ENCODE measurements around the gene MBNL2.
A peak's percentile ranks its signal among the peaks of the same experiment; 100 is the strongest.
"Not testable (repeated sequence)": the region's sequence is repeated elsewhere in the genome, so short reads cannot be mapped to it uniquely, and the experiment has no call there.

MBNL2 gene

DNA sequence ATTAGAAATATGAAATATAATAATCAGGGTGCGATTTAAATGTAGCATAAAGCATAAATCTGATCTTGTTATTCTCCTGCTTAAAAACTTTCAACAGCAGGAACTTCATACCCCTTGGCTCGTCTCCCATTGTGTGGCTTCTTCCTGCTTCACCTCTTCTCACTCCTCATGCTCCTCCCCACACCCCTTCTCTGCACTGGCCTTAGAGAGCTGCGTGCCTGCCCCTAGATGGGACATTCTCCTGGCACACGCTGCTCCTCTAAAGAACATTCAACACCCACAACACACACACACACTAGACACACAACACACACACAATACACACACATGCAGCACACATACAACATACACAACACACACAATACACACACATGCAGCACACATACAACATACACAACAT lies 107.2 kb downstream of the MBNL2 start:
- DNase-seq = no peak

DNA sequence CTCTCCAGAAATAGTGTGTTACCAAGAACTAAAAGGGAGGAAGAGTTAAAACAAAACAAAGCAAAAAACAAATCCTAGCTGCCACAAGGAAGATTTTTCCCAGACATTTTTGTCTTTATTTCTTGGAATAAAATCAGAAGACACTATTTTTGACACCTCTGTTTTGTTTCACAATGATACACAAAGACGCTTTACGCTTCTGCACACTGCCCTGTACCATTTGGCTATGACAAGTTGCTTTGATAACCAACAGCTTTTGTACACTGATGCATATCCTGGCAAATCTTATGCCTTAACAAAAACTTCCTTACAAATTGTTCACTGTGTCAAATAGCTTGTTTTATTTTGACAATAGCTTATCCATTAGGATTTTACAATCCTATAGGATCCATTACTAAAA lies 108.3 kb downstream of the MBNL2 start:
- DNase-seq = no peak

DNA sequence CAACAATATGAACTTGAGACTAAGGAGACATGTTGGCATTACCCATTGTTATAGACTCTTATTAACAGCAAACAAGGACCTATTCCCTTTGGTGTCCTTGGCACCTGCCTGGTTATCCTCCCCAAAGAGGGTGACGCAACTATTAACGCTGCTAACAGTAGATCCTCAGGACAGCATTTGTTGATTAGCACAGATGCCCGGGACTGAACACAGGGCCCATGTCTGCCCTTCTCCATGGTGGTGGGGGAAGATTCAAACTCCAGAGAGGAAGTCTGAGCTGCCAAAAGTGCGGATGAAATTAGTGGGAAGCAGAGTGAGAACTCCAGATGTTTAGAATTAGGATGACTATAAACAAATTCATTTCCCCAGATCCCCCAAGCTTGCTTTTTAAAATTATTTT lies 110.6 kb downstream of the MBNL2 start:
- DNase-seq = no peak

DNA sequence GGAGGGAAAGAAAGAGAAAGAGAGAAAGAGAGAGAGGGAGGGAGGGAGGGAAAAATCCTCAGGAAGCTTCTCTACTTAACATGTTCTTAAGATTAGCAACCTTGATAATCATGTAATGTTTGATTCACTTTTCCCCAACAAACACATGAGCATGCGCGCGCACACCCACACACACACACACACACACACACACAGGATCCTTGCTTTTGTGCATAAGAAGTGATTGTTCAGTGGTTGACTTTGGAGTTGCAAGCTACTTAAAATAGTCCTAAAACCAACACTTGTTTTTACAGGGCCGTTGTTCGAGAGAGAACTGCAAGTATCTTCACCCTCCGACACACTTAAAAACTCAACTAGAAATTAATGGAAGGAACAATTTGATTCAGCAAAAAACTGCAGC lies 111.8 kb downstream of the MBNL2 start:
- no peak for DNase-seq

DNA sequence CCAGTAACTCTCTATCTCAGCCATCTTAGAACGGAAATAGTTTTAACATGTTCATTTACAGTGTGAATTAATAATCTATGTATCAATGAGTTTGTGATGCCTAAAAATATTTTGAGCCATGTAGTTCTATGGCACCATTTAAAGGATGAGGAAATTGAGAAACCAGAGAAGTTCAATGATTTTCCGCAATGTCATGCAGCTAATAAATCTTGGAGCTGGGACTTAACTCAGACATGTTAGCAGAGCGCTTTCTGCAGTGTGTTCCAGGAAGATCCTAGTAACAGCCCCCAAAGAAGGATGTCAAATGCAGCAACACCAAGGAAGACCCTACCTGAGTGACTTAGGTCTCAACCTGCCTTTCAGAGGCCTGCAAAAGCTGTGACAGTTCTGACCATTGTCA lies 112.6 kb downstream of the MBNL2 start:
- no peak for DNase-seq

DNA sequence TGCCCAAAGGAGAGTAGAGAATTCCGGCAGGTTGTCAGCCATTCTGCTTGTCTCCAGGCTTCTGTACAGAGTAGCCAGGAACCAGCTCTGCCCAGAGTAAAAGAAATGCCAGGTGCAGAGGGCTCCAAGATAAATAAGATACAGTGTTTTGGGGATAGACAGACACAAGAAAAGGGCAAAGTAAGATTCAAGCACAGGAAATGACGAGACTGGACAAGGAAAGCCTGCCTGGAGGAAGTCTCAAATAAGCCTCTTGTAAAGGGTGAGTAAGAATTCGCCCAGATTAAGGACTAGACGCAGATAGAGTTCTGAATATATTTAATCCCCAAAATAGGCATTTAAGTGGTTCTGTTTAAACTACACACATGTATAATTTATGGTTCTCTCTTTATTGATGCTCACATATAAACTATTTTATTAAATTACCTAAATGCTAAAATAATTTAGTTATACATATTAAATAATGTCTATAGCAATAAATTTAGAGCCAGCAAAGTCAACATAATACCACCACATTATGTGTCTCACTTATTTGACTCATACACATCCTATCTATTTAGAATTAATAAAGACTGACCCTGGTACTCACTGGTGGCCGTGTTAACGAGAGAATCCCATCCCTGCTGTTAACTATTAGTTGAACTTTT lies 113.5 kb downstream of the MBNL2 start:
- DNase-seq = no peak

DNA sequence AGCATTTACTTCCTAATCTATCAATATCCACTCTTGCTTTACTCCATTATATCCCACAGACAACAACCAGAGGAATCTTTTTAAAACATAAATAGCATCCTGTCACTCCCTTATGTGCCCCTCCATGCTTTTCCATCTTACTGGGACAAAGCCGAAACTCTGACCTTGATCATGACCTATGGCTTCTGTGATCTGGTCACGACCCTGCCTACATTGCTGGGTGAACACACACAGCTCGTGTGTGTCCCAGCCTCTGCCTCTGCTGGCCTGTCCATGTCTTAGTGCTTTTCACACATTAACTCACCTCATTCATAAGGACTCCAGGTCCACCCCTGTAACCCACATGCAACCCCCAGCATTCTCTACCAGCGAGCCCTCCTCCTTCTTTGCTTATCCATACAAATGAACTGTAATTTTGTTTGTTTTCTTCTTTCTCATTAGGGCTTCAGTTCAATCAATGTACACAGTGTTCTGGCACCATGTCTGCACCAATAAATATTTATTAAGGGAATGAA lies 115.9 kb downstream of the MBNL2 start:
- no peak for DNase-seq

DNA sequence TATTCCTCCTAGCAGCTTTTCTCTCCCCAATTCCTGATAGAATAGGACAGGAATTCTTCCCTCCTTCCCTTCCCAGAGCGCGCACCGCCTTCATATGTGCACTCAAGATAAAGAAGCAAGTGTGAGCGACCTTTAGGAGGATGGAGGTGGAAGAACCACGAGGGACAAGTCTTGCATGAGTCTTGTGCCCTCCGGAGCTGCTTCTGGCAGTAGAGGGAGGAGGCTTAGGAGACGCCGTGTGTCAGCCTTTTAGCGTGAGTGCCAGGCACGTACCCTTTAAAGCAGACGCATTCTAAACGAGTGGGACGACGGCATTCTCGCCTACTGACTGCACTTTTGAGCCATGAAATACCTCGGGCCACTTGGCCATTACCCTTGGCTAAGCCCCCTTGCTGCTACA lies 116.4 kb downstream of the MBNL2 start:
- DNase-seq = no peak

DNA sequence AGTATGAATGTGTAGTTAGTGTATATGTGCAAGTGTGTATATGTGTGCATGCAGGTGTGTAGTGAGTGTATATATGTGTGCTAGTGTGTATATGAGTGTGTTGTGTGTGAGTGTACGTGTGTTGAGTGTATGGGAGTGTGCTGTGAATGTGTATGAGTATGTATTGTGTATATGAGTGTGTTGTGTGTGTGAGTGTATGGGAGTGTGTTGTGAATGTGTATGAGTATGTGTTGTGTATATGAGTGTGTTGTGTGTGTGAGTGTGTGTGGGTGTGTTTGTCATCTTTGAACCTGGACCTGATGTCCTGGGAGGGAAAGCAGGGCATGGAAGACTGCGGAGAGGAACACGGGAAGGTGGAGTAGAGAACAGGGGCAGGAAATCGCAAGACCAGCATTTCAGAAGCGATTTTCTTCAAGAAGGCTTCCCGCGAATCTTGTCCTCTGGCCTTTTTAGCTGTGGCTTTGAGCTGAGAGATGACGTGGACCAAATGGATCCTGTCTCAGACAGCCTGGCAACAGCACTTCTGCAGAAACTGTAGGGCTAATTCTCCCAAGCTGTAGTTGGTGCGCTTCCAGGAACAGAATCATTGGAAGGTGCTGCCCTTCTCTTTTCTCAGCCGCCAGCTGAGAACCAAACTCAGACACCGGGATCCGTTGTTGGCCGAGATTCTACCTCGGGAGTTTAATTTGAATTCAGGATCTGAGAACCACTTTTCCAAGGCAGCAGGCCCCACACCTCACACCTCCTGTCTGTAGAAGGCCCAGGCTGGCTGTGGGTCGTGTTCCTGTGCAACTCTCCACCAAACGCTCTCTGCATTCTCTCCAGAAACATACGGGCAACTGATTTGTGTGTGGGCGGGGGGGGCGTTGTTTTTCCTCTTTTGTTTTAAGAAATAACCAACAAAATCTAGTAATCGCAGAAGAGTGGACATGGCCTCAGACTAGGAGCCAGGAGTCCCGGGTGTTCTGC lies 117.2 kb downstream of the MBNL2 start:
- DNase-seq = no peak

DNA sequence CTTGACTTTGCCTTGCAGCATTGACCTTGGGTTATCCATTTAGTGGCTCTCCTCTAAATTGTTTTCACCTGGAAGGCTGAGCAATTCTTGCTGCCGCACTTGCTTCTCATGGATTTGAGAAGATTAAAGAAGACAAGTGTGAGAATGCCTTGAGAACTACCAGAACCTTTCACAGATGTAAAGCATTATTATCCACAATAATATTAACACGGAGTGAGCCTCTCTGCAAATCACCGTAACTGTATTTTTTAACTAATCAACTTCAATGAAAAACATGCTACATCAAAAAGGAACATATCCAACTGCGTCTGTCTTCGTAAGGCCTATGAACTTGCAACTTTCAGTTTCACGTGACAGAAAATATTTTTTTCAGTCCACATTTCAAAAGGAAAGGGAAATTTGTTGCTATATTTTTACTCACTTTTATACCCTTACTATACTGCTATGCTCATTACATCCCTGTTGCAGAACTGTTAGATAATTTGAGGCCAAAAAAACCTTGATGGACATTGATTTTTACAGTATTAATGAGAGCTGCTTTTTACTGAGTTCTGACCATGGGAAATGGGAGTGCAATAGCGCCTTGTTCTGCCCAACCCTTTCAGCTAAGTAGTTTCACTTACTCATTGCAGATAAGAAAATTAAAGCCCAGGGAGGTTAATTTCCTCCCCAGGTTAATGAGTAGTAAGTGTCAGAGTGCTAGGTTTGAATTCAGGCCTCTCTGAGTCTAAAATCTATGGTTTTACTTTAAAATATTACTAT lies 118.0 kb downstream of the MBNL2 start:
- no peak for DNase-seq

DNA sequence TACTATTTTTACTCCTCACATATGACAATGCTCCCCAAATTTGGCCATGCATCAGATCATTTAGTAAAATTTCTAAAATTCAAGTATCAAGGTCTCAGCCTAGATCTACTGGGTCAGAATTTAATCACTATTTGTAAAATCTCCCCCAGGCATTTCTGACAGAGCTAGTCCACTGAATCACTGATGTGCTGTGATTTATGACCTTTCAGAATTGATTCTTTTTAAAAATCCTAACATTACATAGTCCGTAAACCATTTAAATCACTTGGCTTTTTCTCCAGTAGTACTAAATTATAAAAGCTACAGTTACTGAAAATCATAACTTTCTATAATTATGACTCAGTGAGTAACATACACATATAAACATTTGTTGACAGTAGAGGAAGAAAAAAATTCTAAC lies 119.0 kb downstream of the MBNL2 start:
- no peak for DNase-seq

DNA sequence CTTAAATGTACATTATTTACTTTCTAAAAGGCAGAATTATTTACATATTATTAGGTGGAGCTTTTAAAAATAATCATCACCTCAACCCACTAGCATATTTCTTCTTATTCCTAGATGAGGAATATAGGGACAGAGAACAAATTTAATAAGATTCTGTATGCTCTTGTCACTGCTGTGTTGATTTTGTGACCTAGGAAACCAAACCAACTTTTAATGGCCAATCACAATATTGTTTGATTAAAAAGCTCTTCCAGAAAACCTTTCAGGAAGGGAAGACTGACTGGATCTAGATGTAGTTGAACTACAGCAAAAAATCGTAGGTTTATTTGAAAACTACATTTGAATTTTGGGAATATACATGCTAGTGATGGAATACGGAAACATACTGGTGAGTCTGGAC lies 120.0 kb downstream of the MBNL2 start:
- no peak for DNase-seq

DNA sequence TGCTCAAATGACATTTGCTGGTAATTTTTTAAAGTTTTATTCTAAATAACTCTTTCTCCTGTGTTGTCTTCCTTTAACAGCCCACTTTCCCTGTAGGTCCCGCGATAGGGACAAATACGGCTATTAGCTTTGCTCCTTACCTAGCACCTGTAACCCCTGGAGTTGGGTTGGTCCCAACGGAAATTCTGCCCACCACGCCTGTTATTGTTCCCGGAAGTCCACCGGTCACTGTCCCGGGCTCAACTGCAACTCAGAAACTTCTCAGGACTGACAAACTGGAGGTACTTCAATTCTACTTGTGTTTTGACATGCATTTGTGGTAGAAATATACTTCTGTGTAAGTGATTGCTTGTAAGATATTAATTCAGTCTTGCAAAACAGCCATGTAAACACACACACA lies 120.8 kb downstream of the MBNL2 start:
- no peak for DNase-seq

DNA sequence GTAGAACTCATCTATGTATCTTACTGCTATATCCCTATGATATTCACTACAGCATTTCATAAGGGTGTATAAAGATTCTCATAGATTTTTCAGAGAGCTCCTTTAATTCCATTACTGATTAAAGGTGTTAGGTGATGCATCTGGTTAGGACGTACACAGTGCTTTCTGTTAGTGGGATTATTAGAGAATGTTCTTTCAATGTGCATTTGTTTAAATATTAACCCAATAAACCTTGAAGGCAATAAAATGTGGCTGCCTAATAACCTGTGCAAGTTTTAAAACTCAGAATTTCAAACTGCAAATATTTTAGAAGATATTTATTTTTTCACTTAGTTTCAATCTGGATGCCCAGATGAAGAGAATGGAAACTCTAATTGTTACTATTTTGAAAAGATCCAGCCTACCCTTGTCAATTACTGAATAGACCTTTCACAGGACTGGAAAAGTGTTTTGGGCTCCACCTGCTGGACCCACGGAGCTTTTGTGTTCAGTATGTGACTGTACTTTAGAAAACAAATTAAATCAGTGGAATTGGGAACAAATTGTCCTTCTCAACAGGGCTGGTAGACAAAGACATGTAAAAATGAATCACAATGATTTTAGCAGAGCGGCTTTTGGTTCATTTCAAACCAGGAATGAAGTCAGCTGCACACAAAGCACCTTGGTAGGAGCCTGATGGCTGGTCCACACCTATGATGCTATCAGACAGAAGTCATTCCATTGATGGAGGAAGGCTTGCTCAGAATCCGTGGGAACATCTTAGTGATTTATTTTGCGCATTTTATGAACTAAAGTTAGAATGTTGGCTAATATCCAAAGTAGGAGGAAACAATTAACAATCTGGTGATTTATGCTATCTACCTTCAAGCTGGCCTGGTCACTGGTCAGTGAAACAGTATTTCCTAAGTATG lies 122.4 kb downstream of the MBNL2 start:
- DNase-seq = peak; percentile 63 to 65

DNA sequence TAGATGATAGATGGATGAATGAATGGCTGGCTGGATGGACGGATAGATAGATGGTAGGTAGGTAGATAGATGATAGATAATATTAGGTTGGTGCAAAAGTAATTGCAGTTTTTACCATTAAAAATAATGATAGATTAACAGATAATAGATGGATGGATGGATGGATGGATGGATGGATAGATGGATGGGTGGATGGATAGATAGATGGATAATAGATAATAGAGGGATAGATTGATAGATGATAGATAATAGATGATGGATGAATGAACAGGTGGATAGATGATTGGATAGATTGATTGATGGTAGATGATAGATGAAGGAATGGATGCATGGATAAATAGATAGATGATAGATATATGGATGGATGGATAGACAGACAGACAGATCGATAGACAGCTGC lies 124.0 kb downstream of the MBNL2 start:
- no peak for DNase-seq

DNA sequence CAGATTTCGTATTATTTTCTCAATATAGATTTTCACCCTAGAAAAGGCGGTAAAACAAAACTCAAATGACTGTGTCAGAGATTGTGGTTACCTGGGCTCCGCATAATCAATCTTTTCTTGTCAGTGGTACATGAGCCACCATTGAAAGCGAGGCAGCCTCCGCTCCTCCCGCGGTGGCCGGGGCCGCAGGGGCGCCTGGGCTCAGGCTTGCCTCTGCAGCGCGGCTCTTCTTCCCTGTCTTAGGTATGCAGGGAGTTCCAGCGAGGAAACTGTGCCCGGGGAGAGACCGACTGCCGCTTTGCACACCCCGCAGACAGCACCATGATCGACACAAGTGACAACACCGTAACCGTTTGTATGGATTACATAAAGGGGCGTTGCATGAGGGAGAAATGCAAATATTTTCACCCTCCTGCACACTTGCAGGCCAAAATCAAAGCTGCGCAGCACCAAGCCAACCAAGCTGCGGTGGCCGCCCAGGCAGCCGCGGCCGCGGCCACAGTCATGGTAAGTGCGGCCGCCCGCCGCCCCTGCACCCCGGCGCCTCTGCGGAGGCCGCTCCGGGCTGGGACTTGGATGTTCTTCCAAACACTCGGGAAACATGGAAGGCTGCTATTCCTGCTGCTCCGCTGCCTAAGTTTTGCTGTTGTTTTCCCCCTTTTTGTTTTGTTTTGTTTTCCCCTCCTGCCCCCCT lies 124.6 kb downstream of the MBNL2 start:
- no peak for DNase-seq

DNA sequence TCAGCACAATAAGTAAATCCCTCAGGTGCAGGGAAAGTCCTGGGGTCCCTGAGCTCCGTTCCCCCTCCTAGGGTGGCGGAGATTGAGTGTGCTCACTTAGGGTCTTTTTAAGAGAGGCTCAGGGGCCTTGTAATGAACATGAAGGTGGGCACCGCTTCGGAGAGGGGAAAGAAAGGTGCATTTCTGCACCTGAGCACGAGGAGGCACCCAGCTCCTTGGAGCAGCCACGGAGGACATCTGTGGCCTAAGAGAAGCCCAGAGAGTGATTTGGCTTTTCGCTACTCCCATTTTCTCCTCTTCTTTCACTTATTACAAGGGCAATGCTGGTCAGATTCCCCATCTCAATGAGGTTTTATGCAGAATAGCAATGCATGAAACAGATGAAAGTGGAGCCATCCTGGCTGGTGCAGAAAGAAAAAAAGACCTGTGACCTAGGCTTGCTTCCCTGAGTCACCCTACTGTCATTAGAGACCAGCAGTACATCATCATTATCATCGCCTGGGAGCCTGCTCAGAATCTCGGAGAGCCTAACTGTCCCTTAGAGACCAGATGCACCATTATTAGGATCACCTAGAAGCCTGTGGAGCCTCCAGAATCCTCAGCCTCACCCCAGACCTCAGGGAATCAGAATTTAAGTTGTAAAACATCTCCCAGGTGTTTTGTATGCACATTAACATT lies 125.3 kb downstream of the MBNL2 start:
- no peak for DNase-seq

DNA sequence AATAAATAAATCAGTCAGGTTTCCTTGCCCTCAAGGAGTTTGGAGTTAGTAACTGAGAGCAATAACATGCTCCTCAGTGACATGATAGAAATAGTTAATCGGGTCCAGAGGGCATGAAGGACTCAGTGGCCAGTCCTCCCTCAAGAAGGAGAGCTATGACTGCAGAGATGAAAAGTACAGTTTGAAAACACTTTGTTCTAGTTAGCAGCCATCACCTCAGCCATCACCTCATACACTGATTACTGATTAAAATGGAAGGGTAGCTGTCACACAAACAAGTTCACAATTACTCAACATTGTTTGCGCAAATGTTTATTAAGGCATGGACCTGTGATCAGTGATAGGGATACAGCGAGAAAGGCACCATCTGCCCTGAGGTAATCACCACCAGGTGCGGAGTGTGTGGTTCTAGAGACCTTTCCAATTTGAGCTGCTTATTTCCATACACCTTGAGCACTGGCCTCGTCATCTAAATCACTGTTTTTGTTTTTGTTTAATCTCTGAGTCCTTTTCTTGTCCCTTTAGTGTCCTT lies 126.5 kb downstream of the MBNL2 start:
- DNase-seq = no peak

DNA sequence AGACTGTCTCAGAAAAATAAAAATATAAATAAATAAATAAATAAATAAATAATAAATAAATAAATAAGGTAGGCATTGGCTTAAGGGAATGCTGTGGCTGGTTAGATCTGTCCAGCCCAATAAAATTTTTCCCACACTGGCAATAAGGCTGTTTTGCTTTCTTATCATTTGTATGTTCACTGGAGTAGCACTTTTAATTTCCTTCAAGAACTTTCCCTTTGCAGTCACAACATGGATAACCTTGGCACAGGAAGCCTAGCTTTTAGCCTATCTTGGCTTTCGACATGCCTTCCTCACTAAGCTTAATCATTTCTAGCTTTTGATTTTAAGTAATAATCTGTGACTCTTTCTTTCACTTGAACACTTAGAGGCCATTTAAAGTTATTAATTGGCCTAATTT lies 129.9 kb downstream of the MBNL2 start:
- not testable (repeated sequence) for DNase-seq

DNA sequence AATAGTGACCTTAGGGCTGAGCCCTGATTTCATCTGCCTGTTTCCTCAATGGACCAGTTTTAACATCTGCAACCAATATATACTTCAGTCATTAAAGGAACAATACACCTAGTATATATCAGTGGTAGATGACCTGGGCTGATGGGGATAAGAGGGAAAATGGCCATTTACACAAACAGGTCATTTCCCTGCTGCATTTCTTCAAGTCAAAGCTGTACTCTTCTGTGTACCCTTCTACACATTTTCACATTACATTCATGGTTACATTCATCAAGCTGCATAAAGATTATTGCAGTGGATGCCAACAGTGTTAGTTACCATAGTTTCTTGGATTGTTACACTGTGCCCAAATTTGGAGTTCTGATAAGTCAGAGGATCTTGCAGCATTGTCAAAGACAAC lies 130.7 kb downstream of the MBNL2 start:
- DNase-seq = no peak
